ACC112 (cell line): ENCODE data around the gene FOXC2.
A peak's percentile ranks its signal among the peaks of the same experiment; 100 is the strongest.

Experiments
- H2AFZ ChIP-seq: fragments of 200-600 bp; sonication (generic); one replicate; pipeline ENCODE4 v1.6.0; 2017; ENCODE audit warnings: antibody characterized with exemption, low read length; ENCODE audit not compliant: unreplicated experiment
- H3K27ac ChIP-seq: fragments of 200-600 bp; sonication (generic); 2 replicates; pipeline ENCODE4 v1.5.1; 2014; ENCODE audit warnings: low read depth, mild to moderate bottlenecking, antibody characterized with exemption, low read length, moderate library complexity
- H3K27me3 ChIP-seq: fragments of 200-600 bp; sonication (generic); 2 replicates; pipeline ENCODE4 v1.6.1; 2014; ENCODE audit warnings: mild to moderate bottlenecking, antibody characterized with exemption, low read length, moderate library complexity, mixed read lengths; ENCODE audit not compliant: insufficient read depth
- H3K36me3 ChIP-seq: fragments of 200-600 bp; sonication (generic); 2 replicates; pipeline ENCODE4 v1.6.1; 2016; ENCODE audit warnings: mild to moderate bottlenecking, antibody characterized with exemption, low read length, moderate library complexity, mixed read lengths; ENCODE audit not compliant: insufficient read depth
- H3K4me1 ChIP-seq: fragments of 200-600 bp; sonication (generic); one replicate; pipeline ENCODE4 v1.6.1; 2016; ENCODE audit warnings: low read length, mixed read lengths; ENCODE audit not compliant: insufficient read depth, unreplicated experiment, control insufficient read depth
- H3K4me3 ChIP-seq: fragments of 200-600 bp; sonication (generic); 2 replicates; pipeline ENCODE4 v1.5.1; 2014; ENCODE audit warnings: mild to moderate bottlenecking, low read depth, low read length
- H3K79me2 ChIP-seq: fragments of 200-600 bp; sonication (generic); one replicate; pipeline ENCODE4 v1.6.0; 2016; ENCODE audit warnings: low read length; ENCODE audit not compliant: control insufficient read depth, unreplicated experiment, insufficient read depth

Gene FOXC2

DNA sequence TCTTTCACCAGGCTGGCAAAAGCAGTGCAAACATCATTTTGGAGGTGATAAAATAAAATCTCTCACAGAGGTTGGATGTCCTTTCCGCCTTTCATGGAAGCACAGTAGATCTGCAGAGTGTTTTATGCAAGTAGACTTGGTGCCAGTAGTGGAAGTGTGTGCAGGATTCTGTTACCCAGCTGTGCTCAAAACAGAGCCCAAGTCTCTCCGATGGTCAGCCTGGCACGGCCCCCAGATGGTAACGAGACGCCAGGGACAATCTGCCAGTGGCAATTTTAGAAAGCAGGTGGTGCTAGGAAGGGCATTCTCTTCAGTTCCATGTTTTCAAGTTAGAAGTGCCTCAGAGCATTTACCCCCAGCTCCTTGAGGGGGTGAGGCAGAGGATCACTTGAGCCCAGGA lies 10.1 kb upstream of the FOXC2 start:
- Histone ChIP-seq H3K27ac (no peak overlapping the region), H3K4me1 (peaks cover 13% of the 10 kb centered on the region), H3K4me3 (no peak overlapping the region), H3K36me3 (0 out of 2 replicates have a peak, but pooled peaks cover 6% of the 10 kb centered on the region), H2AFZ (no peak overlapping the region), H3K79me2 (peaks cover 11% of the 10 kb centered on the region), H3K27me3 (no peaks in the 10 kb centered on the region)

DNA sequence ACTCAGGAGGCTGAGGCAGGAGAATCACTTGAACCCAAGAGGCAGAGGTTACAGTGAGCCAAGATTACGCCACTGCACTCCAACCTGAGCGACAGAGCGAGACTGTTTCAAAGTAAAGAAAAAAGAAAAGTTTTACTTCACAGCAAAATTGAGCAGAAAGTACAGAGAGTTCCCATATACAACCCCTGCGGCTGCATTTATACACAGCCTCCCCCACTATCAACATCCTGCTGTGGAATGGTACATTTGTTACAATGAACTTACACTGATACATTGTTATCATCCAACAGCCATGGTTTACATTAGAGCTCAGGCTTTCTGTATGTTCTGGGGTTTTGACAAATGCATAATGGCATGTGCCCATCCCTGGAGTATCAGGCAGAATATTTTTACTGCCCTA lies 9.0 kb upstream of the FOXC2 start:
- Histone ChIP-seq H3K27me3 (no peaks in the 10 kb centered on the region), H3K36me3 (0 out of 2 replicates have a peak, but pooled peaks cover 3% of the 10 kb centered on the region), H2AFZ (no peak overlapping the region), H3K27ac (no peak overlapping the region), H3K4me1 (peaks cover 13% of the 10 kb centered on the region), H3K4me3 (no peak overlapping the region), H3K79me2 (peaks cover 11% of the 10 kb centered on the region)

DNA sequence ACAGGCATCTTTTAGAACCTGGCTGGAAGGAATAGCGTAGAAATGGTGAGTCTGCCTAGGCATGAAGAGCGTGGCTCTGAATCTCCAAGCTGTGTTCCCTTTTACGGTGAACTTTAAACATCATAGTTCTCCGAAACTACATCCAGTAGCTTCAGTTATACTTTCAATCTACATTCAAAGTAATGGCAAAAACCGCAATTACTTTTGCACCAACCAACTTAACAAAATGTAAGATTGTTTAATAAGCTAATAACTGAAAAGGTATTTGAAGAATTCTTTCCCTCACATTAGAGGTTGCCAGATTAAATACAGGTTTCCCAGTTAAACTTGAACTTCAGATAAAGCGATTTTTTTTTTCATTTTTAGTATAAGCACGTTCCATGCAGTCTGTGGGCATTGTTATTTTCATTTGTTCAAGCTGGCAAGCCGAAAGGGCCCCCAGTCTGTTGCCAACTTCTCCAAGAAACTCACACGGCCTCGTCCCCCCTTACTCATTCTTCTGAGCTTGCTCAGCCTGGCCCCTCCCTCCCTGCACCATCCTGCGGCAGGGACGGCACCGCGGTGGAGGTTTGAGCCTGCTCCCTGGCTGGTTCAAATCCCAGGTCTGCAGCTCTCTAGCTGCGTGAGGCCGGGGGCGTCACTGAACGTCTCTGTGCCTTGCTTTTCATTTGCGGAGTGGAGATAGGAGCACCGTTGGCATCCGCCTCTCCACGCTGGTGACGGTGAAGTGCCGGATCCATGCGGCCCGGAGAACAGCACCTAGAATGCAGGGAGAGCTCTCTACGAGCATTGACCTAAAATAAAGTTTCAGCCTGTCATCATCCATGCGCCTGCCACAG lies 8.1 kb upstream of the FOXC2 start:
- no peak overlapping the region for H2AFZ ChIP-seq
- H3K27ac ChIP-seq, result no peak overlapping the region
- peaks cover 11% of the 10 kb centered on the region for H3K79me2 ChIP-seq
- H3K27me3 ChIP-seq, result no peaks in the 10 kb centered on the region
- H3K4me3 ChIP-seq, result no peak overlapping the region
- H3K36me3 ChIP-seq, result 0 out of 2 replicates have a peak, but pooled peaks cover 3% of the 10 kb centered on the region
- H3K4me1 ChIP-seq, result peaks cover 17% of the 10 kb centered on the region

DNA sequence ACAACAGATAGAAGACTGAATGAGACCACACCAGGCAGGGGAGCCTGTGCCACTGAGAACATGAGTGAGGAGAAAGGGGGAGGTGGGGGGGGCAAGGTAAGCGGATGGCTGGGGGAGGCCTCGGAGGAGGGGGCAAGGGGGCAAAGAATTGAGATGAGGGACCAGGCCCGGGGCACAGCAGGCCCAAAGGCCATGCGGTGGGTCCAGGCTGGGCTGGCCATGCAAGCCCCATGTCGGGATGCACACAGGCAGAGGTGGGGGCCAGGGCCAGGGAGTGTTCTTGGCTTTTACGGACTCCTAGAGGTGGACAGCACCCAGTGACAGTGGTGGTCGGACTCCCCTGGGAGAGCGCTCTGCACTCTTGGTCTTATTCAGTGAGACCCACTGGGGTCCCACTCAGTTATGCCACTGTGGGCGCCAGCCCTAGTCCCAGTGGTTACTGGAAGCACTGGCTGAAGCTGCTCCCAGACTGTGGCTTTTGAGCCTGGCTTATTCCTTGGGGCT lies 6.8 kb upstream of the FOXC2 start:
- no peak overlapping the region for H2AFZ ChIP-seq
- H3K27ac ChIP-seq, result no peak overlapping the region
- peaks cover 5% of the 10 kb centered on the region for H3K79me2 ChIP-seq
- no peak overlapping the region for H3K4me3 ChIP-seq
- H3K27me3 ChIP-seq, result no peaks in the 10 kb centered on the region
- peaks cover 16% of the 10 kb centered on the region for H3K4me1 ChIP-seq
- no peaks in the 10 kb centered on the region for H3K36me3 ChIP-seq

DNA sequence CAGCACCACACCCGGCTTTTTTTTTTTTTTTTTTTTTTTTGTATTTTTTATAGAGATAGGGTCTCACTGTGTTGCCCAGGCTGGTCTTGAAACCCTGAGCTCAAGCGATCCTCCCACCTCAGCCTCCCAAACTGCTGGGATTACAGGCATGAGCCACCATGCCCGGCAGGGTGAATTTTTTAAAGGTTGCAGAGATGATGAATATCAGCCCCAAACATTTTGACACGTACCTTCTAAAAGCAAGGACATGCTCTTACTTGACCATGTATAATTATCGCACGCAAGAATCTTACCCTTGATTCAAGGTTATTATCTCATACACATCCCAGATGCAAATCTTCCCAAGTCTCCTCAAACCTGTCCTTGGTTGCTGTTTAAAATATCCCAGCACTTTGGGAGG lies 4.3 kb upstream of the FOXC2 start:
- Histone ChIP-seq H3K4me1 (peaks cover 12% of the 10 kb centered on the region), H3K27ac (no peak overlapping the region), H3K4me3 (no peak overlapping the region), H3K79me2 (peaks cover 19% of the 10 kb centered on the region), H2AFZ (no peak overlapping the region), H3K27me3 (no peaks in the 10 kb centered on the region), H3K36me3 (no peaks in the 10 kb centered on the region)

DNA sequence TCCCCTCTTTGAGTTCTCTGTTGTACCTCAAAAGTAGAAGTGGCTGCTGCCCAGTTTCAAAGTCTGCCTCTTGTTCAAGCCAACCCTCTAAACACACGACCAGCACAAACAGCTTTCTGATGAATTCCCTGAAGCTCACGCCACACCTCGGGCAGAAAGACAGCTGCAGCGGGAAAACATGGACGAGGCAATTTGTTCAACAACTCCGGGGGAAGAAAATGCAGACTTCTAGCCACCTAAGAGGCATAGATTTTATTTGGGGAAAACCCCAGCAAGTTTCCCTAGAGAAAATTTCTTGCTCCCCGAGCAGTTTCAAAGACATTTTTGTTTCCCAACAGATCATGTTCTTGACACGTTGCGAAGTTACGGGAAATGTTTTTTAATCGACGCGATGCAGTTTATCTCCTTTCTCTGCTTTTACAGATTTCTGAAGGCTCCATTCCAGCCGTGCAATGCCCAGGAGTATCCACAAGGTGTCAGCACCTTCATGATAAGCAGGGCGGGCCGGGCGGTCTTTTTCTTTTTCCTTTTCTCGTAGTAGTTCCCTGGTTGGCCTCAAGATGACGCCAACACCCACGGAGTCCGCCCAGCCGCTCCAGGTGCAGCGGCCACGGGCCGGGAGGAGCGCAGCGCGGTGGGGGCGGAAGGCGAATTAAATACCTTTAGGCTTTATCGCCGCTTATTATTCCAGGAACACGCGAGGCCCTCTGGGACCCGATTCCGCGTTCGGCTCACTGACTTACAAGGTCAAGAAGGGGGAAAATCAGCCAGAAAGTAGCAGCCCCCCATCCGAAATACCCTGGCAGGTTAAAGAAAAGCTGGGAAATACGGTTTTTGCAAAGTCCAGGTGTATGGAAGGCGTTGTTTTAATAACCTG lies 2.9 kb upstream of the FOXC2 start:
- Histone ChIP-seq H3K27ac (peak overlapping the region; percentile 56), H3K4me3 (peak overlapping the region; percentile 92), H3K27me3 (no peaks in the 10 kb centered on the region)

DNA sequence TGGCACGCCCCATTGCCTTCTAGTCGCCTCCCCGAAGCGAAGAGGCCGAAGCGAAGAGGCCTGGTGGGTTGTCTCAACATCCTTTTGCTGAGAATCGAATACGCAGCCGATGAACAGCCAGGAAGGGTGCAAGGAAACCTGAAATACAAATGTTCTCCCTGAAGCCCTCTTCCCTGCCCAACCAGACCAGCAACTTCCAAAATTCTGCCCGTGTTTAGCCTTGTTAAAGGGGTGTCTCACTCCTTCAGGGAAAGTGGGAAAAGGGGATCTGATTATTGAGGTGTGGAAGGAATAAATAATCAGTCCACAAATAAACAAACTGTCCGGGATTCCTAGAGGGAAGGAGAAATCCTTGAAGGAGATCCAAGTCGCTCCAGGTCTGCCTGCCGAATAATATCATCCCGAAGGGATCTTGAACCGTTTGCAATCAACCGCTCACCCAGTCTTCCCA lies 1.4 kb upstream of the FOXC2 start:
- H3K4me1 ChIP-seq, result peaks cover 12% of the 10 kb centered on the region
- H3K27me3 ChIP-seq, result no peaks in the 10 kb centered on the region
- no peak overlapping the region for H2AFZ ChIP-seq
- peaks cover 14% of the 10 kb centered on the region; the same call in 1 of the 2 replicates for H3K36me3 ChIP-seq
- H3K27ac ChIP-seq, result peak overlapping the region; percentile 49
- peaks cover 48% of the 10 kb centered on the region for H3K79me2 ChIP-seq
- peak overlapping the region; percentile 92 for H3K4me3 ChIP-seq

More for the DNA sequence above, 2.9 kb upstream of the FOXC2 start:
- peak overlapping the region; percentile 68 for H2AFZ ChIP-seq
- peaks cover 2% of the 10 kb centered on the region; the same call in 1 of the 2 replicates for H3K36me3 ChIP-seq
- peaks cover 33% of the 10 kb centered on the region for H3K79me2 ChIP-seq
- H3K4me1 ChIP-seq, result peaks cover 12% of the 10 kb centered on the region

DNA sequence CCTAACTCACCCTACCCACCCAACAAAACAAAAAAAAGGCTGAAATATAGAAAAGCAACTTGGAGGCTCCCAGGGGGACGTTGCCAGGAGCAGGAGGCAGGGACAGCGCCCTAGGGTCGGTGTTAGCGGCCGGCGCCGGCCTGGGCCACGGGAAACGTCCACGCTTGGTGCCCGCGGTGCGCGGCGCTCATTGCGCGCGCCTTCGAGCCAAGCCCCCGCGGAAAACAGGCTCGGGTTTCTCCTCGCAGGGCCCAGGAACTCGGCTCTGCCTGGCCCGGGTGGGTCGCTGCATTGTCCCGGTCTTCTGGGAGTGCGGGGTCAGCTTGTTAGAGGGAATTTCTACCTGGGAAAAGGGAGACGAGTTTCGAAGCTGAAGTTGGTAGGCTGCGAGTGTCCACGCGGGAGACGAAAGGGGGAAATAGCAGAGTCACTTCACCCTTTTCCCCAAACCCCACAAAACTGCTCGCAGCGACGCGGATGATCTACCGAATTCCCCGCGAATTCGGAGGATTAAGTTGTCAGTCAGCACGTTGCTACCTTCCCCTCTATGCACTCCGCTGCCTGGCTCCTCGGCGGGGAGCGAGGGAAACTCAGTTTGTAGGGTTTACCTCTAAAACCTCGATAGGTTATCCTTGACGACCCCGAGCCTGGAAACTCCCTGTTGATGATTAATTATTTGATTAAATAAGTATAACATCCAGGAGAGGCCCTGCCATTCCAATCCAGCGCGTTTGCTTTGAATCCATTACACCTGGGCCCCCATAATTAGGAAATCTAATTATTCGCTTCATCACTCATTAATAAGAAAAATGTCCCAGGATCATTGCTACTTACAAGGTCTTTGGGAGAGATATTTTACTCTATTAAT lies 751 bp upstream of the FOXC2 start:
- H3K79me2 ChIP-seq, result peaks cover 54% of the 10 kb centered on the region
- peak overlapping the region; percentile 49 for H3K27ac ChIP-seq
- peaks cover 20% of the 10 kb centered on the region; the same call in 1 of the 2 replicates for H3K36me3 ChIP-seq
- H3K27me3 ChIP-seq, result no peaks in the 10 kb centered on the region
- no peak overlapping the region for H2AFZ ChIP-seq
- H3K4me1 ChIP-seq, result peaks cover 12% of the 10 kb centered on the region
- peak overlapping the region; percentile 92 for H3K4me3 ChIP-seq

DNA sequence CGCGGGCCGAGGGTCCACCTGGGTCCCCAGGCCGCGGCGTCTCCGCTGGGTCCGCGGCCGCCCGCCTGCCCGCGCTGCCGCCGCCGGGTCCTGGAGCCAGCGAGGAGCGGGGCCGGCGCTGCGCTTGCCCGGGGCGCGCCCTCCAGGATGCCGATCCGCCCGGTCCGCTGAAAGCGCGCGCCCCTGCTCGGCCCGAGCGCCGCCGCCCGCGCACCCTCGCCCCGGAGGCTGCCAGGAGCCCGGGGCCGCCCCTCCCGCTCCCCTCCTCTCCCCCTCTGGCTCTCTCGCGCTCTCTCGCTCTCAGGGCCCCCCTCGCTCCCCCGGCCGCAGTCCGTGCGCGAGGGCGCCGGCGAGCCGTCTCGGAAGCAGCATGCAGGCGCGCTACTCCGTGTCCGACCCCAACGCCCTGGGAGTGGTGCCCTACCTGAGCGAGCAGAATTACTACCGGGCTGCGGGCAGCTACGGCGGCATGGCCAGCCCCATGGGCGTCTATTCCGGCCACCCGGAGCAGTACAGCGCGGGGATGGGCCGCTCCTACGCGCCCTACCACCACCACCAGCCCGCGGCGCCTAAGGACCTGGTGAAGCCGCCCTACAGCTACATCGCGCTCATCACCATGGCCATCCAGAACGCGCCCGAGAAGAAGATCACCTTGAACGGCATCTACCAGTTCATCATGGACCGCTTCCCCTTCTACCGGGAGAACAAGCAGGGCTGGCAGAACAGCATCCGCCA lies 504 bp downstream of the FOXC2 start:
- H3K27ac ChIP-seq, result peak overlapping the region; percentile 83
- no peaks in the 10 kb centered on the region for H3K27me3 ChIP-seq
- peak overlapping the region; percentile 92 for H3K4me3 ChIP-seq
- H3K36me3 ChIP-seq, result peaks cover 31% of the 10 kb centered on the region; the same call in 1 of the 2 replicates
- H2AFZ ChIP-seq, result peak overlapping the region; percentile 17
- peaks cover 22% of the 10 kb centered on the region for H3K4me1 ChIP-seq
- H3K79me2 ChIP-seq, result peaks cover 67% of the 10 kb centered on the region
